Activated T-cell treated with anti-CD3 and anti-CD28 coated beads, Interleukin-2, amount 50 U/mL, for 4 hours (primary cell): Measurements from ENCODE around the gene ENTR1. TPM values are rescaled to one million over a fixed set of nuclear protein-coding genes. Genes with fewer than 3 reads are reported as not detected.

Experiments used
- ATAC-seq, 2 donors: fragments of 200-7000 bp; cut with Tn5 transposase; one replicate each; pipeline ENCODE4 v1.10.0; 2021
- DNase-seq: peaks from one replicate; pipeline ENCODE4 v3.0.0-alpha.2; 2020
- H3K27me3 Mint-ChIP-seq: one replicate; pipeline ENCODE4 v1.8.0; 2021; ENCODE audit warnings: low read depth, mixed read lengths
- H3K36me3 Mint-ChIP-seq: one replicate; pipeline ENCODE4 v1.8.0; 2022; ENCODE audit warnings: mixed read lengths; ENCODE audit not compliant: insufficient read depth
- H3K4me1 Mint-ChIP-seq: one replicate; pipeline ENCODE4 v1.8.0; 2021; ENCODE audit warnings: low read depth, mixed read lengths
- H3K4me3 Mint-ChIP-seq: one replicate; pipeline ENCODE4 v1.8.0; 2021; ENCODE audit warnings: mild to moderate bottlenecking, moderate library complexity, mixed read lengths
- H3K9me3 Mint-ChIP-seq: one replicate; pipeline ENCODE4 v1.8.0; 2021; ENCODE audit warnings: mixed read lengths
- total RNA-seq, 3 donors: library from RNA; stranded (reverse); gene quantifications; one replicate each; pipeline ENCODE4 v1.2.1, GENCODE V29; 2021

Gene ENTR1
- total RNA-seq, 3 donors from 2014 or later, result 52.8 to 65.0 (median 59.9) TPM

- no peak overlapping the region for H3K4me3 Mint-ChIP-seq
- DNase-seq (no peak), ATAC-seq (no peak)
- H3K9me3 Mint-ChIP-seq, result no peaks in the 10 kb centered on the region
- no peaks in the 10 kb centered on the region for H3K4me1 Mint-ChIP-seq
- H3K36me3 Mint-ChIP-seq, result no peaks in the 10 kb centered on the region
- H3K27me3 Mint-ChIP-seq, result no peaks in the 10 kb centered on the region
Observed at GRCh38 chr9:136352682-136353081, 57.7 kb downstream of the ENTR1 start.

Other genes with a start within 250 kb of the ENTR1 start
- gene LHX3, start 205.5 kb downstream of the ENTR1 start, total RNA-seq, result under 1 TPM in 2 of 3 donors, not detected in 1; 0.08 to 0.11 TPM
- gene QSOX2, start 164.8 kb downstream of the ENTR1 start, total RNA-seq, result 10 to 100 TPM; 26.9 to 30.3 (median 27.5) TPM
- gene CCDC187, start 106.5 kb downstream of the ENTR1 start, total RNA-seq, result under 1 TPM in 1 of 3 donors, not detected in 2; 0.11 TPM
- gene GPSM1, start 83.1 kb downstream of the ENTR1 start, total RNA-seq, result 10 to 100 TPM; 12.8 to 13.6 (median 13.4) TPM
- gene DNLZ, start 46.9 kb downstream of the ENTR1 start, total RNA-seq, result 10 to 100 TPM; 75.5 to 82.7 (median 75.5) TPM
- gene CARD9, start 36.9 kb downstream of the ENTR1 start, total RNA-seq, result 1 to 10 TPM; 1.4 to 3.4 (median 2.4) TPM
- 10 to 100 TPM; 43.7 to 48.0 (median 44.5) TPM for gene SNAPC4, start 10.4 kb downstream of the ENTR1 start, total RNA-seq
- gene PMPCA, start within 50 bp of the ENTR1 start, total RNA-seq, result 10 to 100 TPM; 85.8 to 95.5 (median 94.7) TPM
- gene INPP5E, start 29.2 kb upstream of the ENTR1 start, total RNA-seq, result 10 to 100 TPM; 20.7 to 25.2 (median 22.5) TPM
- 10 to 100 TPM; 76.6 to 84.0 (median 78.9) TPM for gene SEC16A, start 72.4 kb upstream of the ENTR1 start, total RNA-seq
- 100 to 1,000 TPM; 124 to 128 (median 125) TPM for gene NOTCH1, start 135.4 kb upstream of the ENTR1 start, total RNA-seq